GM21390 (cell line): Measurements from ENCODE around the gene NRIP3.

Experiments
- ATAC-seq: cut with Tn5 transposase; IDR thresholded peaks from one replicate; pipeline ENCODE4 v1.9.1; 2021; ENCODE audit not compliant: unreplicated experiment

Gene NRIP3

DNA sequence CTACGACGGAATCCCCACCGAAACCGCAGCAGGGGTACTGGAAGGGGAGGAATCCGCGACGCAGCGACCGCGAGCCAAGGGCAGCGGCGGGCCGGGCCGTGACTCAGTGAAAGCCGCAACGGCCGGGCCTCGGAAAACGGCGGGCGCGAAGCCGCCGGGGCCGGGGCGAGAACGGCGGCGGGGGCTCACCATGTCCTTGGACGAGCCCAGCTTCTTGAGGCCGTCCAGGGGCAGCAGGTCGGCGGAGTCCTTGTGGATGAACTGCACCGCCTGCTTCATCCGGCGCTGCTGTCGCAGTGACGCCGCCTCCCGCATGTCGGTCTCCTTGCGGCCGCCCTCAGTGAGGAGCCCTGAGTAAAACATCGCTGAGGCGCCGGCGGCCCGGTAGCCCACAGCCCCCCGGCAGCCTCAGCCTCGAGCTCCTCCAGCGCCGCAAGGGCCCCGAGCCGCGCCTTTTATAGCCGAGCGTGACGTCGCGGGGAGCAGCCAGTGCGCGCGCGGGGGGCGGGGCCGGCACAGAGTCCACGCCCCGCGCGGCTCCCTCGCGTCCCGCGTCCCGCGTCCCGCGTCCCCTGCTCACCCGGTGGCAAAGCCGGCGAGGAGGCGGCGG is at the start of gene NRIP3:
Gene NRIP3 (minus strand): TSS at position 429 of the 610 bp plus-strand sequence. CDS start 66 bp downstream, at position 363.
- ATAC-seq = peak; percentile 56

DNA sequence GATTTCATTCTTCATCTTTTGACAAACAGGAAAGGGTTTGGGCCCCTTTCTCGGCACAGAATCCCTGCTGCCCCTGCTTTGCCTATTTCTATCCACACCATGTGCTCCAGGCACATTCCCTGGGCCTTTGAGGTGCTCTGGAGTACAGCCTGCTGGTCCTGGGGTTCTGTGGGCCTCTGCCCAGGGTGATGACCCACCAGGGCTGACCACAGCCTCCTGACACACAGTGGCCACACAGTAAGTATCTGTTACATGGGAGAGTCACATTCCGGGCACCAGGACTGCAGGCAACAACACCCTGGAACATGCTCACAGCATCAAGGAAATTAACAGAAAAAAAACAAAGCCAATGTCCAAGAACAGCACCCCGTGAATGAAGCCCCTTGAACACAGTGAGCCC is 48.5 kb upstream of the NRIP3 start:
- ATAC-seq = no peak

DNA sequence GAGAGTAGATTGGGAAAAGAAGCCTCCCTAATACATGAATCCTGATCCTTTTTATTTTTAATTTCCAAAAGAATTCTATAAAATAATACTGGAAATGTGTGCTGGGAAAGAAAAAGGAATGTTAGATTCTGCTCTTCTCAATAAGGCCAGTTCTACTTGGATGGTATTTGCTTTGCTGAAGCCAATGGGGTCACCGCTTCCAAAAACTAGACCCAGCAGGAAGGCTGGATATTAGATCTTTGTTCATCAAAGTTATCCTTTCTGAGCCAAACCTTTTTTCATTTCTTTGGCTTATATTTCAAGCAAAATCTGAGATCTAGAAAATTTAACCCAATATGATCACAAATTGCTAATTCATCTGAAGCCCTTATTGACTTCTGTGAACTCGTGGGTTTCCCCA is 46.2 kb upstream of the NRIP3 start:
- ATAC-seq = no peak

DNA sequence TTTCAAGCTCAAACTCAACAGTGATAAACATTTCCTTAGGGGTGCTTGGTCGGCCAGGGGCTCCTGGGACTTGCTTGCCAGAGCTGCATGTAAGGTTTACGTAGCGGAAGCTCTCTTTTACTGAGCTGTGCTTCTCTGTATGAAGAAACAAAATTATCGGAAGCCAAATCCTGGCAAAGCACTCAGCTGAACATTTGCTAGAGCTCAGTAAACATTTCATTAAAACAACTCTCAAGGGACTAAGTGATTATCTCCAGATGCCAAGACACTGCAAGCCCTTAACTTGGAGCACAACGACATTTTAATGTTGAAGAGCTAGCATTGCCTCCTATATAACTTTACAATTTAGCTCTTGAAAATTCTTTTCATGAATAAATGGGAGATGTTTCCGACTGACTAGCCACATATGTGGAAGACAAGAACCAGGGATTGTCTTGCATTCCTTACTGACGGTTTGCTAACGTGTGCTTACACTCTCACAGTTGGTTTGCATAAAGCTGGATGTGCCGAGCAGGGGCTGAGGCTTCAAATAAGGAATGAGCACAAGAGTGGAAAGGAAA is 44.2 kb upstream of the NRIP3 start:
- no peak for ATAC-seq

DNA sequence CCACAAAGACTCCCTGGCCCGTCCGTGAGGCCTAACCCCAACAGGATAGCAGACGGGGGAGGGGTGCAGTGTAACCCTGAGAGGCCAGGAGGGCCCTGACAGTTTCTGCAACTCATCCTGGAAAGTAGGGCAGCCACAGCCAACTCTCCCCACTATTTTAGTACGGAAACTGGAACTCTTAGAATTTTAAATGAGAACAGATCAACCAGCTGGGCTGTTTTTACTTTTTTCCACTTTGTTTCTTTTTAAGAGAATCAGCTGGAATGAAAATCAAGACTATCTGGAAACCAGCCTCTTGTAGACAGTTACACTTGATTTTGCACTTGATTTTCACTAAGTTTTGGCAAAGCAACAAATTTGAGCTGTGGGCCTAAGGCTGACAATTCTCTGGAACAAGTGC is 42.7 kb upstream of the NRIP3 start:
- ATAC-seq = no peak

DNA sequence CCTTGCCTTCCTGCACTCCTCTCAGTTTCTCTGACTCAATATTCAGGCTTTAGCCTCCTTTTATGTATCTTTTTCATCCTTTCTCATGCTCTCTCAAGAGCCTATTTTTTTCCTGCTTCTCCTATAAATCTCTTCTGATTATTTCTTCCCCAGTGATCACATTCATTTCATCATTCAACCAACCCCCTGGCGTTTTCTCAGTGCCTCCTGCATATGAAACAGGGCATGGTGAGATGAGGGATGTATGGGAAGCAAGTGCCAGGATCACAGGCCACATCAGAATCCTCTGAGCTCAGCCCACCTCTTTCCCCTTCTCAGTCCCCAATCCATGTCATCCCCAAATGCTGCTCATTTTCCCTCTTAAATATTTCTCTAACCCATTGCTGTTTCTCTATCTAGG is 38.7 kb upstream of the NRIP3 start:
- no peak for ATAC-seq

DNA sequence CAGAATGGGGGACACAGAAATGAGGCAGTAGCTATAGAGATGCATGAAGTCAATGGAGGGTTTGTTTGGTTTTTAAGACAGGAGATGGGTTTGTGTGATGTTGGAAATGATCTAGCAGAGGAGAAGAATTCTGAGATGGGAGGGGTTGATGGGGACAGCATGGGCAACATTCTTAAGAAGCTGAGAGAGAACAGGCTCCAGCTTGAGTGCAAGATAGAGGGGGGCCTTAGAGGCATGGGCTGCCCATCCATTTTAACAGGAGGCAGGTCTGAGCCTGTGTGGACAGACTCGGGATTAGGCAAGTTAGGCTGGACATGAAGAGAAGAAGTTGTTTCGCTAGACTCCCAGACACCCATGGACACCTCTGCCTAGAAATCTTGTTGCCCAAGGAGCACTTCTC is 37.9 kb upstream of the NRIP3 start:
- no peak for ATAC-seq

DNA sequence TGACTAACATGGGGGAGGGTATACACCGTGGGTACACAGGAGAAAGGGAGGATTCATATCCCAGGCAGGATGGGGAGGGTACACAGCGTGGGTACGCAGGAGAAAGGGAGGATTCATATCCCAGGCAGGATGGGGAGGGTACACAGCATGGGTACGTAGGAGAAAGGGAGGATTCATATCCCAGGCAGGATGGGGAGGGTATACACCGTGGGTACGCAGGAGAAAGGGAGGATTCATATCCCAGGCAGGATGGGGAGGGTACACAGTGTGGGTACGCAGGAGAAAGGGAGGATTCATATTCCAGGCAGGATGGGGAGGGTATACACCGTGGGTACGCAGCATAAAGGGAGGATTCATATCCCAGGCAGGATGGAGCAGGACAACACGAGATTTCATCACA is 36.6 kb upstream of the NRIP3 start:
- no peak for ATAC-seq

DNA sequence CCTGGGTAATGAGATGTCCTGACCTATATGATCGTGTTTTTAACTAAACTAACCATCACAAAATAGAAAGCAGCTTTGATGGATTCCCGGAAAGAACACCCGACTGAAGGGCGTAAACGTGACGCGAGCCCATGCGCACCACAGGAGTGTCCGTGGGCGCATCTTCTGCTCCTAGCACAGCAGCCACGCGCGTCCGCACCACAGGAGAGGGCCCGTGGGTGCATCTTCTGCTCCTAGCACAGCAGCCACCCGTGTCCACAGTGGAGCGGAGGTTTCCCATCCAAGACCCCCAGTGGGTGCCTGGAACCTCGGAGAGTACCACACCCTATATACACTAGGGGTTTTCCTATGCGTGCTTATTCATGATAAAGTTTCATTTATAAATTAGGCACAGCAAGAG is 36.1 kb upstream of the NRIP3 start:
- ATAC-seq = no peak

DNA sequence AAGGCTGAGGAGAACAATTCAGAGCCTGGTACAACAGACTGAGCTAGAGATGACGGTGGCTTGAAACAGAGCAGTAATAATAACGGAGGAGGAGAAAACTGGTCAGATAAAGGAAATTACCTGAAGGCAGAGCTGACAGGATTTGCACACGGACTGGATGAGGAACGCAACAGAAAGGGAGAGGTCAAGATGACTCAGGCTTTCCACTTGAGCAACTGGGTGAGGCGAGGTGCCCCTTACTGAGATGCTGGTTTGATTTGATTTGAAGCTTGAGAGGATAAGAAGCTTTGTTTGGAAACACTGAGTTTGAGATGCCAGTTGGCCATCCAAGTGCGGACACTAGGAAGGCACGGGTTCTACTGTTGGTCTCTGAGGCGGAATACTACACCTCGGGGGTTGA is 35.4 kb upstream of the NRIP3 start:
- no peak for ATAC-seq

DNA sequence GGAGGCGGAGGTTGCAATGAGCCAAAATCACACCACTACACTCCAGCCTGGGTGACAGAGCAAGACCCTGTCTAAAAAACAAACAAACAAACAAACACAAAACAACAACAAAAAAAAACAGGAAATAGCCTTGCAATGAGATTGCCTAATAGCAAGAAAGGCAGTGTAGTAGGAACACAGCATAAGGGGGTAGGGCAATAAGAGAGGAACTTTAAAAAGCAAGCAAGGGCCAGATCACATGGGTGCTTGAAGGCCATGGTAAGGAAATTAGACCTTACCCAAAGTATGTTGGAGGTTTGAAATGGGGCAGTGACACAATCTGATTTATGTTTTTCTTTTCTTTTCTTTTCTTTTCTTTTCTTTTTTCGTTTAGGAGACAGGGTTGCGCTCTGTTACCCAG is 34.7 kb upstream of the NRIP3 start:
- no peak for ATAC-seq

DNA sequence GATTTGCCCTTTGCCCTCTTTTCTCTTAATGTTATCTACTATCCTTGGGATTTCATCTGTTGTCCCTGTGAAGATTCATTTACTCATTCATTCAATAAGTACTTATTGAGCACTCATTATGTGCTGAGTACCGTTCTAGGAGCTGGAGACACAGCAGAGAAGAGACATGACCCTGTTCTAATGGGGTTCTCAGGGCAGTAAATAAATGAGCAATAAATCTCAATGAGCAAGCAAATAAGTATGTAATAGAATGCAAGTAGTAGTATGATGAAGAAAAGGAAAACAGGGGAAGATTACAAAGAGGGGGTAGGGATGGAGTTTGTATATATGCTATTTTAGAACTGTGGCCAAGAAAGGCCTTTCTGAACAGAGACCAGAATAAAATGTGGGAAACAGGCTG is 34.2 kb upstream of the NRIP3 start:
- no peak for ATAC-seq

DNA sequence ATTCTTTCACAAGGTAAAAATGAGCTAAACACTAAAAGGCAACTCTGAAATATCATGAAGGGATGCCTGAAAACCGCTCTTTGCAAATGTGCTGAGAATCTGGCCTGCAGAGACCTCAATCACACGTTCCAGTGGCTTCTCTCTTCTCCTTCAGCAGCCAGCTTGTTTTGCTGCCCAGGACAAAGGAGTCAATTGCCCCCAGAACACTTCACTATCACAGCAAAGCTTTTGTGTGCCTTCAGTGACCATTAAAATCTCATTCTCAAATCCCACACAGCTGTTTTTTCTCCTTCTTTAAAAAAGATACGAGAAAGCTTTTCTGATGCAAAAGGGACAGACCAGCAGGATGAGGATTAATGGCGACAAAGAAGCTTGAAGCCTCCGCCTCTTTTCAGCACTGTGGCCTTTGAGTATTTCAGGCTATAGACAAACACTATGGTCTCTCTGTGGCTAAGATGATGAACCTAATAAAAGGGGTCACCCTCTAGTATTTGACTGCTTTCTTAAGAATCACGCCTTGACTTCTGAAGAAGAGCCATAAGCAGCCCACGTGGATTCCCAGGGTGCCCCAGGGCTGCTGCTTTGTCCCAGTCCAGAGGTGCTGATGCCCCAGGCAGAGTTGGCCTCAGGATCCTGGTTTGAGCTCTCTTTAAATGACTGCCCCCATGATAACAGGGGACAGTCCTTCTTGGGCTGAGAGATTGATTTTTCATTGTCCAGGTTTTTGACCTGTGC is 33.4 kb upstream of the NRIP3 start:
- no peak for ATAC-seq

DNA sequence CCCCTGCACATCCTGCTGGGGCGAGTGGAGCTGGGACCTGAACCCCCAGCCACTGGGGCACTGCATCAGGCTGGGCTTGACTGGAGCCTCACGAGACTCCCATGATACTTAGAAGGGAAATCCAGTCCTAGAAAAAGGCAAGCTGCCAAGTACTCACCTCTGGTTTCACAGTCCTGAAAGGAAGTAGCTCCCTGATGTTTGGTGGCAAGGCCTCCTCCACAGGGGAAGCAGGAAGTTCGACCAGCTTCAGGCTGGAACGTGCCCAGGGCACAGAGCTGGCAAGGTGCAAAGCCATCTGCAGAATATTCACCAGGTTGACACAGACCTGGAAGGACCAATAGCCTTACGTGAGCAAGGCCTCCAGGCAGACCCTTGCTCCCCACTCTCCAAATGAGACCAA is 26.8 kb upstream of the NRIP3 start:
- ATAC-seq = no peak

DNA sequence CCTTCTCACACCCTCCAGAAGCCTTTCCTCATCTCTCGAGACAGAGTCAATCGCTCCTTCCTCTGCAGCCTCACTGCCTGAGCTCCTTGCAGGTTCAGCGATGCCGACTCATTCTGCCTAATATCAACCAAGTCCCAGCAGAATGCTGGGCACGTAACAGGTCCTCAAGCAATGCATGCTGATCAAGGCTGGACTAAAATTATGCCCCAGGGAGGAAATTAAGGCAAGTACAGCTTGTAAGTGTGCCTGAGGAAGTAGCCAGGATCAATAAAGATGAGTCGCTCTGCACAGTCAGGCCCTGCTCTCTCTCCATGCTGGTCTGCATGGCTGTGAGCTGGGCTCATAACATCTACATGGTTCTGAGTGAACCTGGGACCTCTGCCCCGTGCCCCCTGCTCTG is 25.6 kb upstream of the NRIP3 start:
- no peak for ATAC-seq

DNA sequence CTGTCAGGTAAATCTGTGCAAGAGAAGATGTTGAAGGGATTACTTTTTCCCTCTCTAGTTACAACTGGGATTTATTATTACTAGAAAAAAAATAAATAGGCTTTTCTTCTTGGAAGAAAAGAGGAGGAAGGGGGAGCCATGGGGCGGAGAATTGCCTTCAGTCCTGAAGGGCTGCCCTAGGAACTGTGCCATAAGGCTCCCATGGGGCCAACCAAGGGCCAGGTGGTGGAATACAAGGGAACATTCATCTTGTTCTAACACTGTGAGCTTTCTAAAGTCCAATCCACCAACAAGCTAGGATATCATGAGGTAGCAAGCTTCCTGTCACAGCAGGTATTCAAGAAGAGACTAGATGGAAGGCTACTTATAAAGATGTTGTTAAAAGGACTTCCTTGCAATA is 24.8 kb upstream of the NRIP3 start:
- no peak for ATAC-seq

DNA sequence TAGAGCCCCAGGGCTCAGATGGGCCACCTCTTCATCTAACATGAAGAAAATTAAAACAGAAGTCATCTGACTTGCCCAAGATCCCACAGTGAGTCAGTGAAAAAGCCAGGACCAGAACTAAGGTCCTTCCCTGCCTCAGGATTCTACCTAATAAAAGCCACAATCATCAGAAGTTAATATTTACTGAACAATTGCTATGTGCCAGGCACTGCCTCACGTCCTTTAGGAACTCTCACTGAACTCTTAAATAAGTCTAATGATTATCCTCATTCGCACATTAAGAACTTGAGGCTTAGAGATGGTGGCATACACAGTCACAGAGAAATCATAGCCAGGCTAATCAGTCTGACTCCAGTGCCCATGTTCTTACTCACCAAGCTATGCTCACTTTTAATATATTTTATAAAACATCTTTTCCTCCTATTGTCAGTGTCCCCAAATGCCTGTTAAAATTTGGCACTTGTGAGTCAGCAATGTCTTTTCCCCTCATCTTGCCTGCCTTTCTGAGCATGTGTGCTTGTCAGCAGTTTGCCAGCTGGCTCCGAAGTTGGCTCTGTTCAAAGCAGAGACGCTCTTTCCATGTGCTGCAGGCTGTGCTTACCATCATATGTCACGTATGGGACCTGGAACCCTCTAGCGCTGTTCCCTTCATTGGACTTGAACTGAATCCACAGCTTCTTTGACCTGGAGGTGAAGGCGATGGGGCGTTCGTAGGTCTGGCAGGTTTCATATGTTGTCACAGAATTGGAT is 21.5 kb upstream of the NRIP3 start:
- ATAC-seq = no peak

DNA sequence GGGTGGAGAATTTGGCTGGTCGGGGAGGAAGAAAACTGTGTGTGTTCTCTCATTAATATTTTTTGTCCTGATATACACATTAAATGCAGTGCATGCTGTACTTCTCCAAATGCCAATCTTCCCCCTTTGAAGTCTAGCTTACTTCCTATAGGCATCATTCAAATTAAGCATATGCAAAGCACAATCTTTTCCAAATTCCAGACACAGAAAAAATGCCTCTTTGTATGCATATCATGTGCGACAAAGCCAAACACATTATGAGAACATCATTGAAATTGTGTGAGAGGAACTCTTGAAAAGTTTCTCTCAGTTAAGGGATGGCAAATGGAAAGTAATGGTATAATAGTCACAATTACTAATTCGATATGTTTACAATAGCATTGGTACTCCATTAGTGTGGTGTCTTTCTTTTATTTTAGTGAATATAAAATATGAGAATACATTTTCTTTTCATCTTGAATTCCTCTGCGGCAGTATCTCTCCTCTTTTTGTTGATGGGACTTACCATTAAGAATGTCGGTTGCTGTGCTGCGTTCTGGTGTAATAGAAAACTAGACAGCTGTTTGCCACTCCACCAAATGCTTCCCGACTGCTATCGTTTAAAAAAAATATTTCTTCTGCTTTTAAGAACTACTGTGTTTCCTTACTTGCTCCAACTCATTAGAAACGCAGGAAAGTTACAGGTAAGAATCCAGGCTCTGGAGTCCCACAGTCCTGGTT is 19.3 kb upstream of the NRIP3 start:
- ATAC-seq = no peak

DNA sequence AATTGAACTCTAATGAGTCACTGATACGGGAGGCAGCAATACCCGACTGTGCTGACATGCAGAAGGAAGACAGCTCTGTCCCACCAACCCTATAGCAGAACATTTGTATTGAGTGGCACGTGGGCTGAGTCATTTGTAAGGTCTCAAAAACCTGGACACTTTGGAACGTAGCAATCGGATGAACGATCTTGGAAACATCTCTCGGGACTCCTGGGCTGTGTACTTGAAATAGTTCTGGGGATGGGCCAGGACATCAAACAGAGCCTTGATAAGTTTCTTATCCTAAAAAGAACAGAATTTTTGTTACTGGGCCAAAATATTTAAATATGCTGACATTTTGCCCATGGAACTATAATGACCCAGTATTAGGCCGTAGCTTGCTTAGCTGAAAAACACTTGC is 17.1 kb upstream of the NRIP3 start:
- no peak for ATAC-seq

DNA sequence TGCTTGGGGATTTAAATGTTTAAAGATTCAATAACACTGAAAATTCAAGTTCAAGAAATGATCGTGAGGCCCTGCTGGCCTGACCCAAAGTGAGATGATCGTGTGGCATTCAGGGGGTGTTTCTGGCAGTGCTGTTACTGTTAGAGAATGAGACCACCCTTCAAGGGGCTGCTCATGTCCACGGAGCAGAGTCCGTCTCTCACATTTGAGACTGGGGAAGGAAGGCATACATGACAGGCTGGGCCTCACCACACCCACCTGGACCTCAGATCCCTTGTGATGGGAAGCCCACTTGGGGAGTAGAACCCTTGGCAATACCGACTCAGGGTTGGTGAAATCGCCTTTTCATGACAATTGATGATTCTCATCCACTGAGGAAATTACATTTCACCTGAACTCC is 16.1 kb upstream of the NRIP3 start:
- ATAC-seq = no peak

DNA sequence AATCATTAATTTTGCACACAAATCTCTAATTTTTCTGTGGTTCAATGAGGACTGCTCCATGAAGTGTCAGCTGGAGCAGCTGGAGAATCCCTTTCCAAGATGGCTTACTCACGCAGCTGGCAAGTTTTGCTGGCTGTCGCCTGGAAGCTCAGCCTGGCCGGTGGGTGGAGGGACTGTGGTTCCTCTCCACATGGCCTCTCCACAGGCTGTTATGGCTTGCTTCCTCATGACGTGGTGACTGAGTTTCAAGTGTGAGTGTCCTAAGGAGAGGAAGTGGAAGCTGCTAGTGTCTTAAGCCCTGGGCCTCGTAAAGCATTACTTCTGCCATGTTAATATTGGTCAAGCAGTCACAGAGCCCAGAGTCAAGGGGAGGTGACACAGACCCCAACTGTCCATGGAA is 14.0 kb upstream of the NRIP3 start:
- no peak for ATAC-seq
